Non-pigmented ciliary epithelial cell (primary cell): ENCODE data around the gene FAM174C.

Experiments used
- DNase-seq: peaks from one replicate; pipeline ENCODE4 v3.0.0-alpha.2; 2010; ENCODE audit warnings: low read depth

Gene FAM174C

DNA sequence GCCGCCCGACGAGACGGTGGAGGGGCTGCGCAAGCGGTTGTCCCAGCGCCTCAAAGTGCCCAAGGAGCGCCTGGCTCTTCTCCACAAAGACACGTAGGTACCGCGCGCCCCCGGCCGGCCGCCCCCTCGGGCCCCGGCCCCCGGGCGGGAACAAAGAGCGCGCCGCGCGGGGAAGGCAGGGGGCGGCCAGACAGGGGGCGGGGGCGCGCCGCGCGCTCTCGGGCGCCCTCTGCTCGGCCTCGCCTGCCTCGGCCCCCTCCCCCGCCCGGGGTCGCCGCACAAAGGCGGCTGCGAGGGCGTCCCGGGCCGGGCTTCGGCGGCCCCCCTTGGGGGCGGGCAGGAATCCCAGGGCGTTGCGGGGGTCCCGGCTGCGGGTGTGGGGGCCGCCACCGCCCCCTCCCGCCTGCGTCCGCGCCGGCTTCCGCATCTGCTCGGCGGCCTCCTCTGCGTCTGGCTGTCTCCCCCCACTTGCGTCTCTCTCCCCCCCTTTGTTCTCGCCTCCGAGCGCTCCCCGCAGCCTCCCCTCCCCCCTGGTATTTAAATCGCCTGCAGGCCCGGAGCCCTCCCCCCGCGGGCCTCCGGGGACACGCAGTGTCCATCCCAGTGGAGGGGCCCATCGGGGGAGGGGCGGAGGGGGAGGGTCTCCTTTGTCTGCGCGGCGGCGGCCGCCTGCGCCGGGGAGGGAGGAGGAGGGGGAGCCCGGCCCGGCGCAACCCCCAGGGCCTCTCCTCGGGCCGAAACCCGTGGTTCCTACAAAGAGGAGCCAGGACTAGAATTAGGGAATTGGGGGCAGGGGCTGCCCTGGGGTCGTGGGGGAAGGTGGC lies 24.7 kb upstream of the FAM174C start:
- no peak for DNase-seq

DNA sequence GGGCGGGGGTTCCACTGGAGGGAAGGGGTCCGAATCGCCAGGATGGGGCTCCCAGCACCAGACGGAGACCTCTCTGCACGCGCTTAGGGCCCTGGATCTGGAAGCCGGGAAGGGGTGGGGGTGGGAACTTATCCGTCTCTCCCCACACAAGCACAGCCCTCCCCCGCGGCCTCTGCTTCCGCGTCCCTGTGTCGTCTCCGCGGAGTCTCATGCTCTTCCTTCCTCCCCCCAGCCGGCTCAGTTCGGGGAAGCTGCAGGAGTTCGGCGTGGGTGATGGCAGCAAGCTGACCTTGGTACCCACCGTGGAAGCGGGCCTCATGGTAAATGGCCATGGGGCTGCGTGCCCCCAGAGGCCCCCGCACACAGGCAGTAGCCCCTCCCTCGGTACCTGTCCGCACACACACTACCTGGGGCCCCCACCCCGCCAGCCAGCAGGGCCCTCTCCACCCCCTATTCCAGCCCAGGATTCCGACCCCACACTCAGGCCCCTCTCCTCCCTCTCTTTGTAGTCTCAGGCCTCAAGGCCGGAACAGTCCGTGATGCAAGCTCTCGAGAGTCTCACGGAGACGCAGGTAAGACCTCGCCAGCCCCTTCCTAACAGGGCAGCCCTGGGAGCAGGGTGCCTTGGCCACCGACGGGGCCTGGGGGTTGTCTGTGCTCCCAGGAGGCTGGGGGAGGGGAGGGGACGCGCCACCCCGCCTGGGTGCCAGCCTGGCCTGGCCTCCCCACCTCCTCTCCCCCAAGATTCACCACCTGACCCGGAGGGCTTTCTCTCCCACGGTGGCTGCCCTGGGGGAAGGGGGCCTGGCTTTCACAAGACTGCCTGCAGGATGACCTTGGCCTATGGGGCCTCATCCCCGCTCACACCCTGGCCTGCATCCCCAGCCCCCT lies 23.8 kb upstream of the FAM174C start:
- DNase-seq, result no peak

- no peak for DNase-seq
Measured at GRCh38 chr19:1252221-1252820, 23.0 kb upstream of the FAM174C start.

- DNase-seq, result no peak
Measured at GRCh38 chr19:1252821-1253513, 22.4 kb upstream of the FAM174C start.

DNA sequence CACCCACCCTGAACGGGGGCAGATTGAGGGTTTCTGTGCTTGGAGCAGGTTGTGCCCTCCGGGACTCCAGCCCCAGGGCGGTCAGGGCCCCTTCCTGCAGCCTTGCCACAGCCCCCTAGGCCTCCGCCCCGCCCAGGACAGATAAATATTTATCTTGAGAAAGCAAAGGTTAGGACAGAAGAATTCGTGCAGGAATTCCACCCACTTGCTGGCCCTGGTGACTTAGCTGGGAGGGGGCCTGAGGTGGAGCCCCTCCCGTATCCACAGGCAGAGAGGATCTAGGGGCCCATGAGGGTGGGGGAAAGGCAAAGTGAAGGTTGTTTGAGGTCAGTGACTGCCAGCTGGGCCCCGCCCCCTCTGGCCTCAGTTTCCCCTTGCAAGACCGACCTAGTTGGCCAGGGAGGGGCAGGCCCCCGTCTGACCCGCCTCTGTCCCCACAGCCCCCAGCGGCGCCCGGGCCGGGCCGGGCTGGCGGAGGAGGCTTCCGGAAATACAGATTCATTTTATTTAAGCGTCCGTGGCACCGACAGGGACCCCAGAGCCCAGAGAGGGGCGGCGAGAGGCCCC lies 21.7 kb upstream of the FAM174C start:
- DNase-seq, result no peak

GRCh38 chr19:1254081-1254527 lies 21.2 kb upstream of the FAM174C start:
- no peak for DNase-seq

DNA sequence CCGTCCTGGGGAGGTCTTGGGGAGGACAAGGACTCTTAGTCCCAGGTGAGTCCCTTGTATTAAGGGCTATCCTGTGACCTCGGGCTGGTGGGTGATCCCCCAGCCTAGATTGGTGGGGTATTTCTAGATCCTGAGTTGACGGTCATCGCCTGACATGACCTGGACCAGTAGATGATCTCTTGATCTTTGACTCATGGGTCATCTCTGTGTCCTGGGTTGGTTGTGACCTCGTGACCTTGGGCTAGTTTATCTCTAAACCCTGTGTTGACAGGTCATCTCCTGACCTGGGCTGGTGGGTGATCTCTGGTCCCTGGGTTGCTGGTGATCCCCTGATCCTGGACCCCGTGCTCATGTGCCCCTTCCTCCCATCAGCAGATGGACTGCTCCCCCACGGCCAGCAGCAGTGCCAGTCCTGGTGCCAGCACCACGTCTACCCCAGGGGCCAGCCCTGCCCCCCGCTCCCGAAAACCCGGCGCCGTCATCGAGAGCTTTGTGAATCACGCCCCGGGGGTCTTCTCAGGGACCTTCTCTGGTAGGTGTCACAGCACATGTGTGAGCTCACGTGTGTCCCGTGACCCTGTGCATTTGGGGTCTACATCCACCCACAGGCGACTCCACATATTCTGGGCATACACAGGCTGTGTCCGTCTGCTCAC lies 20.7 kb upstream of the FAM174C start:
- no peak for DNase-seq

DNA sequence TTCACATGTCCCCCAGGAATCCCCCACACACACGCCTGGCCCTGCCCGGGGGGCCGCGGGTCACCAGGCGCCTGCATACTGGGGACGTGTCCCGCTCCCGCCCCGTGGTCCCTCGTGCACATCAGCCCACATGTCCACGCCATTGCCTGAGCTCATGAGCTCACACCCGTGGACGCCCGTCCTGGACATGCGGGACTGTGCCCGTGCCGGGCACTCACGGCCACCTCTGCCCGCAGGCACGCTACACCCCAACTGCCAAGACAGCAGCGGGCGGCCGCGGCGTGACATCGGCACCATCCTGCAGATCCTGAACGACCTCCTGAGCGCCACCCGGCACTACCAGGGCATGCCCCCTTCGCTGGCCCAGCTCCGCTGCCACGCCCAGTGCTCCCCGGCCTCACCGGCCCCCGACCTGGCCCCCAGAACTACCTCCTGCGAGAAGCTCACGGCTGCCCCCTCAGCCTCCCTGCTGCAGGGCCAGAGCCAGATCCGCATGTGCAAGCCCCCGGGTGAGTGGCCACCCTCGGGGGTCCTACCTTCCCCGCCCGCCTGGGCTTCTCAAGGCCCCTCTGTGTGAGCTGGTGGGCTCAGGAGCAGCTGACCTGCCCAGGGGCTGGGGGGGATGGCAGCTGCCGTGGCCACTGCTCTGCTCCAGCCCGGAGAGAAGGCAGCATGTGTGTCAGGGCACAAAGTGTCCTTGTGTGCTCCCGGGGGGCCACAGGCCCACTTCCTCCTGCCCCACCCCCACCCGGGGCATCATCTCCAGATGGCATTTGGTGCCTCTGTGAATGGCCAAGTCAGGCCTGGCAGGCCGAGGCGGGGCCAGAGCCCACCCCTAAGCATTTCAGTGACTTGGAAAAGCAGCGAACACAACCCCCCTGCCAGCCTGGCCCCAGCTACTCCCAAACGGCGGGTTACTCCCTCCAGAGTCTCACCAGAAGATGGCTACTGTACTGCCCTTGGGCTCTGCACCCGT lies 19.9 kb upstream of the FAM174C start:
- no peak for DNase-seq

DNA sequence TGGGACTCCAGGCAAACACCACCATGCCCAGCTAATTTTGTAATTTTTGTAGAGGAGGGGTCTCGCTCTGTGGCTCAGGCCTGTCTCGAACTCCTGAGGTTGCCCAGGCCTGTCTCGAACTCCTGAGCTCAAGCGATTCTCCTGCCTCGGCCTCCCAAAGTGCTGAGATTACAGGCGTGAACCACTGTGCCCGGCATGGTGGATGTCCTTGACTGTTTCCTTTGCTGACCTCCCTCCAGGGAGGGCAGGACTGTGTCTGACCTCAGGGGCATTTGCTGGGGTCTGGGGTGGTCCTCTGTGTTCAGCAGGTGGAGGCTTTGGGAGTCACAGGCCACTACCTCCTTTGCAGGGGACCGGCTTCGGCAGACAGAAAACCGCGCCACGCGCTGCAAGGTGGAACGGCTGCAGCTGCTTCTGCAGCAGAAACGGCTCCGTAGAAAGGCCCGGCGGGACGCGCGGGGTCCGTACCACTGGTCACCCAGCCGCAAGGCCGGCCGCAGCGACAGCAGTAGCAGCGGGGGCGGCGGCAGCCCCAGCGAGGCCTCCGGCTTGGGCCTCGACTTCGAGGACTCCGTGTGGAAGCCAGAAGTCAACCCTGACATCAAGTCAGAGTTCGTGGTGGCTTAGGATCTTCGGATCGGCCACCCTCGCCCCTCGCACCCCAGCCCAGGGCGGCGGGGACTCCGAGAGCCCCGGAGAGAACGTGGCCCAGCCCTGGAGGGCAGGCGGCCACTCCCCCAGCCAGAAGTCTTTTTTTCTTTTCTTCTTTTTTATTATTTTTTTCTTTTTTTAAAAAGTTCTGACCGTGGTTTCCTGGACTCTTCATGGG lies 18.5 kb upstream of the FAM174C start:
- DNase-seq, result no peak

DNA sequence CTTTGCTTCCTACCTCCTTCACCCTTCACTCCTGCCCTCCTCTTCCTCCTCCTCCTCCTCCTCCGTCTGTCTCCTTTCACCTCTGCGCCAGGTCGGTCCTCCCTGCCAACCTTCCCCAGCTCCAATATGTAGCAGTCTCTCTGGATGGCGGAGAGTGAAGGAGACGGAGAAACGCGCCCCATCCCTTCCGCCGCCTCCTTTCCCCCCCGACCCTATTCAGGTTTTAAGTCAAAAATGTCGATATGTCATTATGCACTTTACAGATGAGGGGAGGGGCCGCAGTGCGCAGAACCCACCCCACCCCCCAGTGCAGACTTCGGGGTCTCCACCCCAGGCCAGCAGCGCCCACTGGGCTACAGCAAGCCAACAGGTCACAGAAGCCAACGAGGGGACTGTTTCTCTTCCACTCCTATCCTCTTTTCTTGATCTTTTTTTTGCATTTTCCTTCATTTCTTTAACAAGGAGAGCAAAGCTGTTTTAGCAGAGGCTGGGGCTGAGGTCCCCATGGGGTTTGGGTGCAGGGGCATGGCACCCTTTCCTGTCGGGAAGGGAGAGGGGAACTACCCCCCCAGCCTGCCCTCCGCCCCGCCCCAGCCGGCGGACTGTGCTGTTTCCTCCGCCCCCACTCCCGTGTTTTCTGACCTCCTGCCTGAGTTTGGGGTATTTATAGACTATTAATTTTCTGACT lies 17.7 kb upstream of the FAM174C start:
- DNase-seq, result no peak

- DNase-seq, result no peak
Measured at GRCh38 chr19:1258163-1258492, 17.2 kb upstream of the FAM174C start.

GRCh38 chr19:1258707-1259205 lies 16.6 kb upstream of the FAM174C start:
- no peak for DNase-seq

DNA sequence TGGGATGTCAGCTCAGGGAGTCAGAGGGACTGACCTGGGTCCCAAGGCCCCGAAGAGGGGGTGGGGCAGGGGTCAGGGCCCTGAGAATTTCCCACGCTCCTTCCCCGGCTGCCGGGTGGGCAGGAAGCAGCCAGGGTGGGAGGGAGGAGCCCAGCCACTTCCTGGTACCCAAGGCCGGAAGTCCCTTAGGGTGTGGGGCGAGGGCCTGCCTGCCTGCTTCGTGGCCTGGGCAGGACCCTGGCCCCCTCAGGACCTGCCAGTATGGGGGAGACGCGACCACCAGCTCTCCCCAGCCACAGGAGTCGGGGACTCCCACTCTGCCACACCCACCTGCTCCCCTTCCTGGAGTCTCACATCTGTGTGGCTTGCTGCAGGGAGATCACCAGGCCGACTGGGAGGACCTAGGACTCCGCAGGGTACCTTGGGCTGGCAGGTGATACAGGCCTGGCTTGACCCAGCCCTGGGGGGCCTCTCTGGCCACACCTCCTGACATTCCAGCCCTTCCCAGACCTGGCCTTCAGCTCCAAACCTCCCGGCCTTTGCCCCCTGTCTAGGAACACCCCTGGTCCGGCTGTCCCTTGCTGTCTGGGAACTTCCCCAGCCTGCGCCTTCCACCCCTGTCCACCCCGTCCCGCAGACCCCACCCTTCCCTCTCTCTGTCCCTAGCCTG lies 16.0 kb upstream of the FAM174C start:
- no peak for DNase-seq

DNA sequence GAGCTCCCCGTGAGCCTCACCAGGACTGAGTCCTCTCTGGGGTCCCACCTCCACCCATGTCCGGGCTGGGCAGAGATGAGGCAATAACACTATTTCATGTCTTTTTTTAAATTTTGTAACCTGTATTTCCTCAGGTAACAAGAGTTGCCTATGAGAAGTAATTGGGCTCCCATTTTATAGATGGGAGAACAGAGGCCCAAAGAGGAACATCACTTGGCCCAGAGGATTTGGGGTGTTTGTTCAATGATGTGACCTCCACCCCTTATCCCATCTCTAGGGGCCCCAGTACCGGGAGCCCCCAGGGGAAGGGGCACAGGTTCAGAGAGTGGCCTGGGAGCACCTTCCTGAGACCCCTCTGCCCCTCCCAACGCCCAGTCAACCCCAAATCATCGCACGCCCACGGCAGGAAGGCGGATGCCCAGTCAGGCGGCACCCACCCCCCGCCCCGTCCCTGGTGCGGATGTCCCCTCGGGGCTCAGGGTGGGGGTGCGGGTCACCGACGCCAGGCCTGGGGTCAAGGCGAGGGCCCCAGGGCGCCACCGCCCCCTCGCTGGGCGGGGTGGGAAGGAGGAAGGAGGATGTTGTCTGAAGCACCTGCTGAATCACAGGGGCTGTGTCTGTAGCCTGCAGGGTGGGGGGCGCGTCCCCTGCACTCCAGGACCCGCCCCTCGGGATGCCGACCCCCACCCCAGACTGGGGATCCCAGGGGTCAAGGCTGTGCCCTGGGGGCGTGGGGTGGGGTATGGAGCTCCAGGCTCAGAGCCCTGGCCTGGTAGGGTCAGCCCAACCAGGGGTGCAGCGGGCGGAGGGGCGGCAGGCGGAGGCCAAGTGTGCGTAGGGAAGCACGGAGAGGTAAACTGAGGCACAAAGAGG lies 15.2 kb upstream of the FAM174C start:
- no peak for DNase-seq

- no peak for DNase-seq
Measured at GRCh38 chr19:1260749-1261537, 14.4 kb upstream of the FAM174C start.

GRCh38 chr19:1261538-1261797 lies 13.9 kb upstream of the FAM174C start:
- no peak for DNase-seq
